Keratinocyte (primary cell): ENCODE data around the gene VCX3B.
"Not testable (repeated sequence)": the region's sequence is repeated elsewhere in the genome, so short reads cannot be mapped to it uniquely, and the experiment has no call there.

ENCODE experiments used
- CTCF ChIP-seq, 3 experiments: IDR thresholded peaks in 1 of 3; conservative IDR thresholded peaks in 1 of 3; optimal IDR thresholded peaks in 1 of 3; 2 replicates in 2 of 3; 3 replicates in 1 of 3; pipeline versions ENCODE3 to v1.5.1; 2011; ENCODE audit warnings: low read length in 3 of 3, mild to moderate bottlenecking in 3 of 3, moderate library complexity in 2 of 3, control low read depth in 1 of 3, inconsistent platforms in 1 of 3; ENCODE audit not compliant: insufficient read depth in 2 of 3; ENCODE audit errors: extremely low read depth in 1 of 3
- EZH2 ChIP-seq: IDR thresholded peaks from one replicate; pipeline ENCODE4 v1.6.1; 2012; ENCODE audit warnings: inconsistent platforms, mild to moderate bottlenecking, low read length, moderate library complexity

- TF ChIP-seq CTCF (optimal IDR thresholded peaks at IDR 0.05 in 1 of 3, IDR thresholded peaks at IDR 0.05 in 1 of 3, conservative IDR thresholded peaks at IDR 0.05 in 1 of 3; ENCODE audit: extremely low read depth in 1 of 3, insufficient read depth in 2 of 3, low read length in 3 of 3); EZH2: not testable (repeated sequence)
Measured at GRCh38 chrX:8495036-8495435, 30.4 kb downstream of the VCX3B start.
